ENCODE results near the gene ABCG1. TPM values are rescaled to one million over a fixed set of nuclear protein-coding genes. Genes with fewer than 3 reads are reported as not detected.

ABCG1 gene
- total and polyA plus RNA-seq, 2 of the 4 experiments (the other 2 are of a cell fraction): 0.19 to 0.36 TPM

DNA sequence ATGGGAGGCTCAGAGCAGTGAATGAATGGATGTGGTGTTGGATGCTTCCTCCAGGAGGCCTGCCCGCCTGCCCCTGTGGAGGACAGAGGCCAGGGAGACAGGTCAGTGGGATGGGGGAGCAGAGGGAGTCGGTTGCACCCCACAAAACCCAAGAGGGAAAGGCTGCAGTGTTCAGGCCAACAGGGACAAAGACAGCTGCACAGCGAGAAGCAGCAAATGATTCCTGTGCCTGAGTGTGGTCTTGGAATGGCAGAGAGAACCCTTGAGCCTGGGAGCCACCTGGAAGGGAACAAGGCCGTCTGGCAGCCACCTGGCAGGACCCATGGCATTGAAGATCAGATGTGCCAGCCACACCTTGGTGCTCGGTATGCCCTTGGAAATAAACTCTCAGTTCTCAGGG lies 88.2 kb downstream of the ABCG1 start:
- H3K36me3 ChIP-seq (ENCODE audit: control insufficient read depth, insufficient read depth, low read length): no peaks in the 10 kb centered on the region
- dilution Hi-C loops (cut with HindIII; ENCODE audit: low sequenced_read_pairs, unreplicated experiment): no loop called here
- H3K23ac ChIP-seq (ENCODE audit: low read depth, low read length): no peak overlapping the region
- no peaks in the 10 kb centered on the region for H4K20me1 ChIP-seq (ENCODE audit: insufficient read depth, low read length)
- no peak overlapping the region for H2BK15ac ChIP-seq (ENCODE audit: low read depth, low read length)
- H3K4me3 ChIP-seq (ENCODE audit: insufficient read depth, low read depth, low read length): no peak overlapping the region
- BruUV-seq (replicated peaks): no TSS peak
- no peak overlapping the region for H2AK9ac ChIP-seq (replicated peaks; ENCODE audit: low read depth, low read length, poor library complexity)
- H3K9ac ChIP-seq (ENCODE audit: low read depth, low read length): no peak overlapping the region
- no peak for DNase-seq
- no peak overlapping the region for H2AFZ ChIP-seq (replicated peaks; ENCODE audit: low read length, poor library complexity)
- no peaks in the 10 kb centered on the region; the same call in 1 of the 2 replicates for H3K4me1 ChIP-seq (ENCODE audit: control insufficient read depth, insufficient read depth, low read length)
- no peak overlapping the region for H3K4ac ChIP-seq (ENCODE audit: low read depth, low read length)
- no peaks in the 10 kb centered on the region for H3K9me3 ChIP-seq (ENCODE audit: control insufficient read depth, insufficient read depth, low read length)
- 40% methylated on average over 3 of the region's 5 CpGs; no CpG with 5 or more reads in 1 of the 2 experiments for WGBS, 2 experiments (ENCODE audit: extremely low coverage in 2 of 2, insufficient read length in 1 of 2)
- no peak overlapping the region for H4K91ac ChIP-seq (ENCODE audit: insufficient read depth, low read depth, low read length)
- ChIA-PET CTCF (interaction anchor here (0.5 kb wide), 1 partner anchor 13 kb away, joined by 3 read pairs; no protein-coding TSS in a partner anchor), POLR2A (ENCODE audit: unreplicated experiment) (no interaction called here)
- no peak overlapping the region for H2BK120ac ChIP-seq (ENCODE audit: low read depth, low read length)
- no peak overlapping the region for H3K18ac ChIP-seq (ENCODE audit: low read depth, low read length)
- H2BK20ac ChIP-seq (ENCODE audit: low read depth, low read length): no peak overlapping the region
- no peak overlapping the region for H4K5ac ChIP-seq (ENCODE audit: low read depth, low read length)
- H3K4me2 ChIP-seq (ENCODE audit: low read depth, low read length): no peak overlapping the region
- H3K79me1 ChIP-seq (ENCODE audit: low read depth in 1 of 2, low read length in 2 of 2): no peaks in the 10 kb centered on the region
- TF ChIP-seq CHD1 (IDR thresholded peaks at IDR 0.05; ENCODE audit: low read depth, low read length) (no peak), NFE2L2 (IDR thresholded peaks at IDR 0.05; ENCODE audit: low read depth, low read length) (no peak), RCOR1 (IDR thresholded peaks at IDR 0.05; ENCODE audit: insufficient replicate concordance, low read length) (no peak), BHLHE40 (IDR thresholded peaks at IDR 0.05; ENCODE audit: low read depth, low read length) (no peak), MAFK (IDR thresholded peaks at IDR 0.05; ENCODE audit: low read depth, low read length) (no peak), SMC3 (IDR thresholded peaks at IDR 0.05; ENCODE audit: low read depth, low read length) (no peak), FOS (IDR thresholded peaks at IDR 0.05; ENCODE audit: low read depth, low read length) (no peak), MXI1 (IDR thresholded peaks at IDR 0.05; ENCODE audit: borderline replicate concordance, low read depth, low read length) (no peak), POLR2A (IDR thresholded peaks at IDR 0.05; ENCODE audit: low read depth, low read length) (no peak), RAD21 (IDR thresholded peaks at IDR 0.05; ENCODE audit: low read length) (no peak), CEBPB (IDR thresholded peaks at IDR 0.05; ENCODE audit: low read depth, low read length) (no peak), RFX5 (IDR thresholded peaks at IDR 0.05; ENCODE audit: low read depth, low read length) (no peak), MAZ (IDR thresholded peaks at IDR 0.05; ENCODE audit: borderline replicate concordance, low read depth, low read length) (no peak)
- TF ChIP-seq, protein P1, sequence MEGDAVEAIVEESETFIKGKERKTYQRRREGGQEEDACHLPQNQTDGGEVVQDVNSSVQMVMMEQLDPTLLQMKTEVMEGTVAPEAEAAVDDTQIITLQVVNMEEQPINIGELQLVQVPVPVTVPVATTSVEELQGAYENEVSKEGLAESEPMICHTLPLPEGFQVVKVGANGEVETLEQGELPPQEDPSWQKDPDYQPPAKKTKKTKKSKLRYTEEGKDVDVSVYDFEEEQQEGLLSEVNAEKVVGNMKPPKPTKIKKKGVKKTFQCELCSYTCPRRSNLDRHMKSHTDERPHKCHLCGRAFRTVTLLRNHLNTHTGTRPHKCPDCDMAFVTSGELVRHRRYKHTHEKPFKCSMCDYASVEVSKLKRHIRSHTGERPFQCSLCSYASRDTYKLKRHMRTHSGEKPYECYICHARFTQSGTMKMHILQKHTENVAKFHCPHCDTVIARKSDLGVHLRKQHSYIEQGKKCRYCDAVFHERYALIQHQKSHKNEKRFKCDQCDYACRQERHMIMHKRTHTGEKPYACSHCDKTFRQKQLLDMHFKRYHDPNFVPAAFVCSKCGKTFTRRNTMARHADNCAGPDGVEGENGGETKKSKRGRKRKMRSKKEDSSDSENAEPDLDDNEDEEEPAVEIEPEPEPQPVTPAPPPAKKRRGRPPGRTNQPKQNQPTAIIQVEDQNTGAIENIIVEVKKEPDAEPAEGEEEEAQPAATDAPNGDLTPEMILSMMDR (conservative IDR thresholded peaks at IDR 0.05; ENCODE audit: low read depth, low read length): no peak
- TF ChIP-seq, protein P2, sequence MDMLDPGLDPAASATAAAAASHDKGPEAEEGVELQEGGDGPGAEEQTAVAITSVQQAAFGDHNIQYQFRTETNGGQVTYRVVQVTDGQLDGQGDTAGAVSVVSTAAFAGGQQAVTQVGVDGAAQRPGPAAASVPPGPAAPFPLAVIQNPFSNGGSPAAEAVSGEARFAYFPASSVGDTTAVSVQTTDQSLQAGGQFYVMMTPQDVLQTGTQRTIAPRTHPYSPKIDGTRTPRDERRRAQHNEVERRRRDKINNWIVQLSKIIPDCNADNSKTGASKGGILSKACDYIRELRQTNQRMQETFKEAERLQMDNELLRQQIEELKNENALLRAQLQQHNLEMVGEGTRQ (IDR thresholded peaks at IDR 0.05; ENCODE audit: low read depth, low read length): no peak
- TF ChIP-seq, protein P3, sequence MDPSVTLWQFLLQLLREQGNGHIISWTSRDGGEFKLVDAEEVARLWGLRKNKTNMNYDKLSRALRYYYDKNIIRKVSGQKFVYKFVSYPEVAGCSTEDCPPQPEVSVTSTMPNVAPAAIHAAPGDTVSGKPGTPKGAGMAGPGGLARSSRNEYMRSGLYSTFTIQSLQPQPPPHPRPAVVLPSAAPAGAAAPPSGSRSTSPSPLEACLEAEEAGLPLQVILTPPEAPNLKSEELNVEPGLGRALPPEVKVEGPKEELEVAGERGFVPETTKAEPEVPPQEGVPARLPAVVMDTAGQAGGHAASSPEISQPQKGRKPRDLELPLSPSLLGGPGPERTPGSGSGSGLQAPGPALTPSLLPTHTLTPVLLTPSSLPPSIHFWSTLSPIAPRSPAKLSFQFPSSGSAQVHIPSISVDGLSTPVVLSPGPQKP (IDR thresholded peaks at IDR 0.05; ENCODE audit: borderline replicate concordance, low read depth, low read length): no peak
- H3K56ac ChIP-seq (ENCODE audit: extremely low read depth, insufficient read depth, low read length): no peak overlapping the region
- H4K8ac ChIP-seq (ENCODE audit: low read depth in 2 of 2, low read length in 2 of 2): no peak overlapping the region
- no peak for ATAC-seq (ENCODE audit: low read depth)
- no peak overlapping the region for H3K27ac ChIP-seq (ENCODE audit: insufficient read depth, low read length)
- no peaks in the 10 kb centered on the region; the same call in 1 of the 2 replicates for H3K9me1 ChIP-seq (ENCODE audit: insufficient read depth, low read length)
- H2BK5ac ChIP-seq (ENCODE audit: low read depth, low read length, poor library complexity, severe bottlenecking): no peak overlapping the region
- intact Hi-C loops (cut with micrococcal nuclease): no loop called here
- no peak overlapping the region for H3K14ac ChIP-seq (replicated peaks; ENCODE audit: low read depth, low read length)
- H2AK5ac ChIP-seq (ENCODE audit: low read depth, low read length): no peak overlapping the region
- H3K27me3 ChIP-seq (ENCODE audit: control insufficient read depth, insufficient read depth, low read length): peaks cover 52% of the 10 kb centered on the region
- in situ Hi-C loops (cut with MboI; ENCODE audit: low sequenced_read_pairs): no loop called here
